Common myeloid progenitor, CD34-positive (primary cell): ENCODE measurements around the gene COPRS.

Experiments
- CTCF ChIA-PET: fragments of 350-600 bp; sonication (Branson Sonifier 250); formaldehyde crosslinking; loops from one replicate; lab custom pipeline; 2021; ENCODE audit warnings: antibody characterized with exemption; lab: Charles Lee
- POLR2A ChIA-PET: fragments of 350-600 bp; sonication (Branson Sonifier 250); formaldehyde crosslinking; loops from one replicate; lab custom pipeline; 2021; ENCODE audit warnings: antibody characterized with exemption; lab: Charles Lee
- DNase-seq, 3 donors: peaks; one replicate each; pipeline versions ENCODE4 v3.0.0 to v3.0.0-alpha.2; 2013
- H3K27ac ChIP-seq, 2 experiments: 1 replicate in 1 of 2; 2 replicates in 1 of 2; pipeline ENCODE4 v1.7.0; 2013; ENCODE audit warnings: inconsistent platforms in 2 of 2, low read length in 2 of 2, mild to moderate bottlenecking in 2 of 2, low read depth in 1 of 2, moderate library complexity in 1 of 2; ENCODE audit not compliant: severe bottlenecking in 2 of 2, insufficient read depth in 1 of 2, poor library complexity in 1 of 2
- H3K27me3 ChIP-seq, 5 experiments: replicated peaks in 2 of 5; 1 replicate in 3 of 5; 2 replicates in 2 of 5; pipeline versions ENCODE4 v1.6.1 to v1.7.0; 2013; ENCODE audit warnings: low read length in 4 of 5, mild to moderate bottlenecking in 2 of 5, moderate library complexity in 2 of 5, inconsistent platforms in 1 of 5; ENCODE audit not compliant: insufficient read depth in 5 of 5, control insufficient read depth in 4 of 5
- H3K36me3 ChIP-seq, 4 experiments: 1 replicate in 2 of 4; 2 replicates in 2 of 4; pipeline versions ENCODE4 v1.6.1 to v1.7.0; 2013; ENCODE audit warnings: low read length in 3 of 4, control low read depth in 1 of 4, mild to moderate bottlenecking in 1 of 4; ENCODE audit not compliant: control insufficient read depth in 4 of 4, insufficient read depth in 4 of 4
- H3K4me1 ChIP-seq, 4 experiments: 1 replicate in 3 of 4; 2 replicates in 1 of 4; pipeline versions ENCODE4 v1.6.1 to v1.7.1; 2013; ENCODE audit warnings: low read length in 3 of 4, mild to moderate bottlenecking in 3 of 4, control low read depth in 1 of 4, inconsistent platforms in 1 of 4, moderate library complexity in 1 of 4; ENCODE audit not compliant: control insufficient read depth in 4 of 4, insufficient read depth in 4 of 4; ENCODE audit errors: control extremely low read depth in 1 of 4
- H3K4me3 ChIP-seq, 7 experiments: 1 replicate in 4 of 7; 2 replicates in 3 of 7; pipeline versions ENCODE4 v1.5.1 to v1.7.0; 2013; ENCODE audit warnings: mild to moderate bottlenecking in 7 of 7, low read length in 6 of 7, moderate library complexity in 6 of 7, inconsistent platforms in 2 of 7, low read depth in 2 of 7, control low read depth in 1 of 7; ENCODE audit not compliant: insufficient read depth in 4 of 7, control insufficient read depth in 1 of 7; ENCODE audit errors: extremely low read depth in 1 of 7
- H3K9me3 ChIP-seq, 5 experiments: 1 replicate in 4 of 5; 2 replicates in 1 of 5; pipeline versions ENCODE4 v1.6.1 to v1.7.1; 2013; ENCODE audit warnings: low read length in 4 of 5, mild to moderate bottlenecking in 2 of 5, inconsistent platforms in 1 of 5, low read depth in 1 of 5, moderate library complexity in 1 of 5; ENCODE audit not compliant: control insufficient read depth in 4 of 5, insufficient read depth in 2 of 5; ENCODE audit errors: control extremely low read depth in 1 of 5
- WGBS: methylation state at CpG from one replicate; pipeline ENCODE4 v1.1.5; 2013; ENCODE audit not compliant: insufficient coverage; 5-methylcytosine and 5-hydroxymethylcytosine counted together

The COPRS gene

DNA sequence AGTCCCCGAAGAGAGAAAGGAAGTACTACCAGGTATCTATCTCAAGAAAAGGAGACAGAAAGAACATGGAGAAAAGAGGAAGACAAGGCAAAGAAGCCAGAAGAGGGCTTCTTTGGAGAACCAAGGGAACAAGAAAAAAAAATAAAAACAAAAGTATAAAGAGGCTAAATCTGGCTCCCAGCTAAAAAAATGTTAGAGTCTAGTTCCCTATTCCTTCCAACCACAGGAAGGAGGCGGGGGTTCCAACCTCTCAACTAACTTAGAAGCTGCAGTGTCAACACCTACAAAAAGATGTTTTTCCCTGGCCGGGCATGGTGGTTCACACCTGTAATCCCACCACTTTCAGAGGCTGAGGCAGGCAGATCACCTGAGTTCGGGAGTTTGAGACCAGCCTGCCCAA lies 29.1 kb upstream of the COPRS start:
- H3K27me3 ChIP-seq = no peaks in the 10 kb centered on the region
- CTCF ChIA-PET = interaction anchor here (0.9 to 3.2 kb wide), 4 partner anchors 9 to 23 kb away, joined by 3 to 17 read pairs (median 4); partner anchors contain the start of gene UTP6
- H3K27ac ChIP-seq = peak overlapping the region; percentile 28 to 54
- peaks cover 4 to 35% (median 26%) of the 10 kb centered on the region in 4 experiments for H3K4me1 ChIP-seq
- POLR2A ChIA-PET = no interaction called here
- no peaks in the 10 kb centered on the region for H3K9me3 ChIP-seq
- H3K36me3 ChIP-seq = peaks cover 17 to 48% (median 37%) of the 10 kb centered on the region in 4 experiments
- peak overlapping the region in 4 of 7 experiments; percentile 19 to 37 (median 22) for H3K4me3 ChIP-seq
- peak; percentile 74 to 92 (median 92) for DNase-seq
- 5% methylated on average over 3 of the region's 4 CpGs for WGBS

DNA sequence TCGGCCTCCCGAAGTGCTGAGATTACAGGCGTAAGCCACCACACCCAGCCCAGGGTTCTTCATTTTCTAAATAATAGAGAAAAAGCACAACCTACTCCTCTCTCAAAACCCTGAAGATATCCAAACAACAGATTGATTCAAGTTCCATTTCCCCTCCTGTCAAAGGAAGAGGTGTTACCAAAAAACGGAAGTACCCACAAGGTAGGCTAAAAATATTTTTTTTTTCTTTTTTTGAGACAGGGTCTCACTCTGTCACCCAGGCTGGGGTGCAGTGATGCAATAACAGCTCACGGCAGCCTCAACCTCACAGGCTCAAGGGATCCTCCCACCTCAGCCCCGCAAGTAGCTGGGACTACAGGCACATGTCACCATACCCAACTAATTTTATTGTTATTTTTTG lies 23.5 kb upstream of the COPRS start:
- ChIA-PET CTCF (interaction anchor here (0.7 kb wide), 1 partner anchor 13 kb away, joined by 3 read pairs; no protein-coding TSS in a partner anchor), POLR2A (no interaction called here)
- H3K27me3 ChIP-seq = no peaks in the 10 kb centered on the region
- H3K9me3 ChIP-seq = no peaks in the 10 kb centered on the region
- 100% methylated on average over 2 of the region's 6 CpGs for WGBS
- DNase-seq = peak in 2 of 3 donors; percentile 32 to 41
- no peak overlapping the region for H3K27ac ChIP-seq
- H3K4me3 ChIP-seq = no peak overlapping the region
- H3K36me3 ChIP-seq = peaks cover 20 to 68% (median 46%) of the 10 kb centered on the region in 4 experiments
- H3K4me1 ChIP-seq = peaks cover 0 to 12% (median 5%) of the 10 kb centered on the region in 4 experiments

DNA sequence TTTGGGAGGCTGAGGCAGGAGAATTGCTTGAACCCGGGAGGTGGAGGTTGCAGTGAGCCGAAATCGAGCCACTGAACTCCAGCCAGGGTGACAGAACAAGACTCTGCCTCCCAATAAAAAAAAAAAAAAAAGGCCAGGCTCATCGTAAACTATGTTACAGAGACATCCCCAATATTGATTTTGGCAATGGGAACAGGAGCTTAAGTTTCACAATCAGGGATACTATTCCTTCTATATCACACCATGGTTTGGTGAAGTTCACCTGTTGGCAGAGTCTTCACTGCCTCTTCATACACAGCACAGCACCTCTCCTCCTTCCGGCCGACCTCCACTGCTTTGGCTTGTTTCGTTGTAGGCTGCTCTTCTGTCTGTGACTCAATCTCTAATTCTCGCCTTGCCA lies 21.3 kb upstream of the COPRS start:
- POLR2A ChIA-PET = interaction anchor here (0.6 kb wide), 1 partner anchor 483 kb away, joined by 4 read pairs; no protein-coding TSS in a partner anchor
- DNase-seq = no peak
- no peaks in the 10 kb centered on the region for H3K27me3 ChIP-seq
- no peak overlapping the region for H3K4me3 ChIP-seq
- 100% methylated on average over 7 of the region's 8 CpGs for WGBS
- H3K4me1 ChIP-seq = peaks cover 0 to 6% (median 2%) of the 10 kb centered on the region in 4 experiments
- CTCF ChIA-PET = no interaction called here
- H3K36me3 ChIP-seq = peaks cover 20 to 68% (median 50%) of the 10 kb centered on the region in 4 experiments
- no peak overlapping the region for H3K27ac ChIP-seq
- no peaks in the 10 kb centered on the region for H3K9me3 ChIP-seq

DNA sequence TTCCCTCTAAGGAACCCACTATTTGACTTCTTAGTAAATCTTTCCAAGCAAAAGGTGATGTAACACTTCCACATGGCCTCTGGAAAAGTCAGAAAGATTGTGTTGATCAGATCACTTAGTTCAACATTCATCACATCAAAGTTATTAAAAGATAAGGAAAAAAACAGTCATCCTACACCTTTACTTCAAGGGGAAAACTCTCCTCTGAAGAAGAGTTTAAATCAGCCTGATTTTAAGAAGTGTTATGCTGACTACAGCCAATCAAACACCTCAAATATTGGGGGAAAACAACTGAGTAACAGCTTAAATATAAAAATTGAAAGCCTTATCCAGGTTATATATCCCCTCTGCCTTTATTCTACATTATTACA lies 19.6 kb upstream of the COPRS start:
- Histone ChIP-seq H3K36me3 (peaks cover 22 to 72% (median 54%) of the 10 kb centered on the region in 4 experiments), H3K4me1 (peaks cover 0 to 6% (median 2%) of the 10 kb centered on the region in 4 experiments)
- POLR2A ChIA-PET = no interaction called here

DNA sequence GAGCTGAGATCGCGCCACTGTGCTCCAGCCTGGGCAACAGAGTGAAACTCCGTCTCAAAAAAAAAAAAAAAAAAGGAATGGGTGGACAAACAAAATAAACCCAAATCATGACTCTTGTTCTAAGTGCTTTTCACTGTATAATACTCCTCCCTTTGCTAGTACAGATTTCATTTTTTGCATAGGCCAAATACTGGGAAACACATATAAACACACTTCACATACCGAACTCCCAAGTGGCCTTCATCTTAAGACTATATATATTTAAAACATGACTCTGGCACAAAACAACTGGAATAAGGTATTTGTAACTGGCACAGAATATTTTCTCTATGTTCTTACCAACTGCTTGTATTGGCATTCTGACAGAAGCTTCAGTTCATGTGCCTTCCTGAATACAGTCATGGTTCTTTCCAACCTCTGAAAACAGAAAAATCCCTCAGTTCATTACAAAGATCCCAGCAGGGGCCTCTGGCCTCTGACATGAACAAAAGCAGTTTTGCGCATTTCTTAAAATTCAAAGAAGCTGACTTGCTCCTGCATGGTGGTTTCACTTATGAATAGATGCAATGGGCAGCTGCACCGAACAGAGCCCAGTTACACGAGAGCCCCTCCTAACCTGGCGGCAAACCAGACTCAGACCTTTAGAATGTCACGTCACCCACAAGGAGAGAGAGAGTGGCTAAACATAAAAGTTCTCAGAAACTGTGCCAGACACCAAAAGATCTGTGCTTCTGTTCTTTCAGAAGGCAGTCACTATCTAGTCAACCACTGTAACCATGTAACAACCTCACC lies 19.1 kb upstream of the COPRS start:
- Histone ChIP-seq H3K27ac (no peak overlapping the region), H3K4me1 (peaks cover 0 to 6% (median 2%) of the 10 kb centered on the region in 4 experiments), H3K27me3 (no peaks in the 10 kb centered on the region), H3K36me3 (peaks cover 24 to 74% (median 55%) of the 10 kb centered on the region in 4 experiments), H3K9me3 (no peaks in the 10 kb centered on the region), H3K4me3 (no peak overlapping the region)
- WGBS = 97% methylated on average over 4 of the region's 9 CpGs
- ChIA-PET POLR2A (no interaction called here), CTCF (interaction anchor here (0.6 to 1.1 kb wide), 2 partner anchors 370 to 1483 kb away, joined by 3 to 4 read pairs; no protein-coding TSS in a partner anchor)
- DNase-seq = no peak

More for the DNA sequence above, 19.6 kb upstream of the COPRS start:
- CTCF ChIA-PET = interaction anchor here (1.1 to 1.5 kb wide), 2 partner anchors 9 to 370 kb away, joined by 3 to 5 read pairs; no protein-coding TSS in a partner anchor
- no peak overlapping the region for H3K27ac ChIP-seq
- DNase-seq = no peak
- H3K27me3 ChIP-seq = no peaks in the 10 kb centered on the region
- no peaks in the 10 kb centered on the region for H3K9me3 ChIP-seq
- H3K4me3 ChIP-seq = no peak overlapping the region

DNA sequence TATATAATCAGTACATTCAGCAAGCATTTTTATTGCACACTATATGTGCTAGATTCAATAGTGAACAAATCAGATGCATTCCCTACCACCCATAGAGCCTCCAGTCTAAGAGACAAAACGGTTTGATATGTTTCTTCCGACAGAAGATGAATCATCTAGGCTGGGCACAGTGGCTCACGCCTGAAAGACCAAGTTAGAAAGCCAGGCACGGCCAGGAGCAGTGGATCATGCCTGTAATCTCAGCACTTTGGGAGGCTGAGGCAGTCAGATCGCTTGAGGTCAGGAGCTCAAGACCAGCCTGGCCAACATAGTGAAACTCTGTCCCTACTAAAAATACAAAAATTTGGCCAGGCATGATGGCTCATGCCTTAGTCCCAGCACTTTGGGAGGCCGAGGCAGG lies 18.3 kb upstream of the COPRS start:
- Histone ChIP-seq H3K4me1 (peaks cover 0 to under 1% (median 0%) of the 10 kb centered on the region in 4 experiments), H3K9me3 (no peaks in the 10 kb centered on the region), H3K27ac (no peak overlapping the region), H3K27me3 (no peaks in the 10 kb centered on the region), H3K36me3 (peaks cover 32 to 76% (median 56%) of the 10 kb centered on the region in 4 experiments), H3K4me3 (no peak overlapping the region)
- DNase-seq = no peak
- WGBS = 100% methylated on average over 6 of the region's 6 CpGs
- ChIA-PET CTCF (interaction anchor here (0.6 to 1.1 kb wide), 2 partner anchors 369 to 1483 kb away, joined by 3 to 4 read pairs; no protein-coding TSS in a partner anchor), POLR2A (no interaction called here)

DNA sequence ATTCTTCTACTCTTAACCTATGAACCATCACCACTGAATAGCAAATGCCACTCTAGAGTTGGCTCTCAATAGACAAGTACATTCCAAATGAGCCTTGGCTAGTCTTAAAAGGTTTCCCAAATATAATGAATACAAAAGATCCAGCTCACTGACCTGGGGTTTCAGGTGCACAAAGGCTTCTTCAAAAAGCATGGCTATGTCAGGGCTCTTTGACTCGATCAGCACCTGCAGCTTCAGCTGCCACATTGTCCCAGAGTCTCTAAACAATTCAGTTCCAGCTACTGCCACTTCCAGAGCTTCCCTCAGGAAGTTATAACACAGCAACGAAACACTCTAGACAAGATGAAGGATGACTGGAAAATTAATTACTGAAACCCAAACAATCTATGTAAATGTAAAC lies 16.0 kb upstream of the COPRS start:
- CTCF ChIA-PET = interaction anchor here (0.7 kb wide), 1 partner anchor 976 kb away, joined by 3 read pairs; no protein-coding TSS in a partner anchor
- H3K9me3 ChIP-seq = no peaks in the 10 kb centered on the region
- peaks cover 30 to 83% (median 51%) of the 10 kb centered on the region in 4 experiments for H3K36me3 ChIP-seq
- H3K4me1 ChIP-seq = no peaks in the 10 kb centered on the region
- POLR2A ChIA-PET = no interaction called here
- H3K4me3 ChIP-seq = no peak overlapping the region
- no peak for DNase-seq
- no peak overlapping the region for H3K27ac ChIP-seq
- WGBS = 100% methylated on average over 1 of the region's 2 CpGs
- H3K27me3 ChIP-seq = no peaks in the 10 kb centered on the region
